Stimulated activated CD4-positive, alpha-beta T cell treated with anti-CD3 and anti-CD28 coated beads, Interleukin-12 subunit alpha, Interleukin-12 subunit beta, amount 100 ng/mL, for 24 hours (primary cell): ENCODE results near the gene ABCC1.

ENCODE experiments used
- DNase-seq, 2 experiments: peaks; one replicate each; pipeline ENCODE4 v3.0.0-alpha.2; 2020; ENCODE audit warnings: low read depth in 2 of 2

ABCC1 gene

GRCh38 chr16:16047761-16048160, 98.3 kb downstream of the ABCC1 start:
- DNase-seq, result no peak

DNA sequence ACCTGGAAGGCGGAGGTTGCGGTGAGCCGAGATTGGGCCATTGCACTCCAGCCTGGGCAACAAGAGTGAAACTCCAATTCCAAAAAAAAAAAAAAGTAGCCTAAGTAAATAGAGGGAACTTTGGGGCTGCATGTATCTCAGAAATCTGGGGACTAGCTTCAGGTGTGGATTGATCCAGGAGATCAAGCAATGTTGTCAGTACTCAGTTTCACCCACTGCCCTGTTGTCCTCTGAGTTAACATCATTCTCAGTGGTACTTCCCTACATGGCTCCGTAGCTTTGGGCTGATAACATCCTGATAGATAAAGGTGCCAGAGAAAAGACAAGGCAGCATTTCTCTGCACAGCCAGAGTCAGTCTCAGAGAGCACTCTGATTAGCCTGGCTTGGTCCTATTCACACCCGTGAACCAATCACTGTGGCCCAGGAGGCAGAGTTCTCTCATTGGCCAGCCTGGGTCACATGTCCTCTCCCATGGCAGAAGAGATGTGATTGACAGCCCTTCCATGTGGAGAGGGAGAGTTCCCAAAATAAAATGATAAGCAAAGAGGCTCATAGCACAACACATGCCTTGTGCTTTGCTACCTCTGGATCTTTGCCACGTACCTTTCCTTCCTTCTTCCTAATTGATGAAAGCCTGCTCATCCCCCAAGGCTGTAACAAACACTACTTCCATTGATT, 99.6 kb downstream of the ABCC1 start:
- no peak for DNase-seq

DNA sequence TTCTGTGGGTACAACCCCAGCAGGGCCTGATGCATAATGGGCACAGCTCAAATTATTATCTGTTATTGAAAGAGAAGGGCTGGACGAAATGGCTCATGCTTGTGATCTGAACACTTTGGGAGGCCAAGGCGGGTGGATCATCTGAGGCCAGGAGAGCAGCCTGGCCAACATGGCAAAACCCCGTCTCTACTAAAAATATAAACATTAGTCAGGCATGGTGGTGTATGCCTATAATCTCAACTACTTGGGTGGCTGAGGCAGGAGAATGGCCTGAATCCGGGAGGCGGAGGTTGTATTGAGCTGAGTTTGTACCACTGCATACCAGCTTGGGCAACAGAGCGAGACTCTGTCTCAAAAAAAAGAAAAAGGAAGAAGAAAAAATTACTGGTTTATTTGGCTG, 100.7 kb downstream of the ABCC1 start:
- no peak for DNase-seq

GRCh38 chr16:16051132-16051531, 101.7 kb downstream of the ABCC1 start:
- no peak for DNase-seq

DNA sequence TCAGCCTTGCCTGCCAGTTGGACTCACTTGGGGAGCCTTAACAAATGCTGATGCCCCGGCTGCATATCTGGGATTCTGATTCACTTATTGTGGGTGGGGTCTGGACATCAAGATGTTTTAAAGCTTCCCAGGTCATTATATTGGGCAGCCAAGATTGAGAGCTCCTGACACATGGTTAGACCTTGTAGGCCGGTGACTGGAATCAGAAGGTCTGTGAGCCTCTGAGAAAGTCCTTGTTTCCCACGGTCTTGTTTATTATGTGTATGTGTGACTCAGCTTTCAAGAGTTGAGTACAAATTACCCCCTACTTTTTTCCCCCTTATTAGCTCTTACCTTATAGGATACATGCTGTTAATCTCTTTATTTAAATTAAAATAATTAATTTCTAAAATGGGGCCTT, 103.5 kb downstream of the ABCC1 start:
- DNase-seq, result no peak

DNA sequence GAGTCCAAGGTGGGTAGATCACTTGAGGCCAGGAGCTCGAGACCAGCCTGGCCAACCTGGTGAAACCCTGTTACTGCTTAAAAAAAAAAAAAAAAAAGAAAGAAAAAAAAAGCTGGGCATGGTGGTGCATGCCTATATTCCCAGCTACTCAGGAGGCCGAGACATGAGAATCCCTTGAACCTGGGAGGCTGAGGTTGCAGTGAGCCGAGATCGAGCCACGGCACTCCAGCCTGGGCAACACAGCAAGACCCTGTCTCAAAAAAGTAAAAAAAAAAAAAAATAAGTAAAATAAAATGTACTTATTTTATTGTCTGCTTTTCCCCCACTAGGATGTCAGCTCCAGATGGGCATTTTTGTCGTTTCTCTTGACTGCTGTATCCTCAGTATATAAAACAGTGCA, 107.7 kb downstream of the ABCC1 start:
- no peak for DNase-seq

- DNase-seq, result no peak
These were observed 109.7 kb downstream of the ABCC1 start for GRCh38 chr16:16059160-16059559.

DNA sequence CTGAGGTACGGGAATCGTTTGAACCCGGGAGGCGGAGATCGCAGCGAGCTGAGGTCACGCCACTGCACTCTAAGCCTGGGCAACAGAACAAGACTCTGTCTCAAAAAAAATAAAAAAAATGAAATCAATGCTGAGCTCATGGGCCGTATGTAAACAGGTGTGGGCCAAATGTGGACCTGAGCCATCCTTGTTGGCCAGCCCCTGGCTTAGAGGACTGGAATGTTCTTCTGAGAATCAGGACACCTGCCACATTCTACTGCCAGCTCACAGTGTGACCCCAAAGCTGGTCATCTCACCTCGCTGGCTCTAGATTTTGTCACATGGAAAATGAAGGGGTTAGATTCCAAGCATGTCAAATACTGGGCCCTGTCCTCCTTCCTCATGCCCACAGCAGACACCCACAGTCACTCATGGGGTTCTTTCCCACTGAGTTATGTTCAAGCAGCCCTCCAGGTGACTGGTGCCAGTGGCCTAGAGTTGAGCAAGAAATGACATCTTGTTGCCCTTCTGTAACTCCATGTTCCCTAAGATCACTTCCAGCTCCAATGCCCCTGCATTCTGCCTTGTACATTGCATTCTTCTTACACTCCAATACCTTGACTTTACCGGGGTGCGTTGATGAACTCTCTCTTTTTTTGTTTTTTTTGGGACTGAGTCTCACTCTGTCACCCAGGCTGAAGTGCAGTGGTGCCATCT, 110.6 kb downstream of the ABCC1 start:
- DNase-seq, result no peak

DNA sequence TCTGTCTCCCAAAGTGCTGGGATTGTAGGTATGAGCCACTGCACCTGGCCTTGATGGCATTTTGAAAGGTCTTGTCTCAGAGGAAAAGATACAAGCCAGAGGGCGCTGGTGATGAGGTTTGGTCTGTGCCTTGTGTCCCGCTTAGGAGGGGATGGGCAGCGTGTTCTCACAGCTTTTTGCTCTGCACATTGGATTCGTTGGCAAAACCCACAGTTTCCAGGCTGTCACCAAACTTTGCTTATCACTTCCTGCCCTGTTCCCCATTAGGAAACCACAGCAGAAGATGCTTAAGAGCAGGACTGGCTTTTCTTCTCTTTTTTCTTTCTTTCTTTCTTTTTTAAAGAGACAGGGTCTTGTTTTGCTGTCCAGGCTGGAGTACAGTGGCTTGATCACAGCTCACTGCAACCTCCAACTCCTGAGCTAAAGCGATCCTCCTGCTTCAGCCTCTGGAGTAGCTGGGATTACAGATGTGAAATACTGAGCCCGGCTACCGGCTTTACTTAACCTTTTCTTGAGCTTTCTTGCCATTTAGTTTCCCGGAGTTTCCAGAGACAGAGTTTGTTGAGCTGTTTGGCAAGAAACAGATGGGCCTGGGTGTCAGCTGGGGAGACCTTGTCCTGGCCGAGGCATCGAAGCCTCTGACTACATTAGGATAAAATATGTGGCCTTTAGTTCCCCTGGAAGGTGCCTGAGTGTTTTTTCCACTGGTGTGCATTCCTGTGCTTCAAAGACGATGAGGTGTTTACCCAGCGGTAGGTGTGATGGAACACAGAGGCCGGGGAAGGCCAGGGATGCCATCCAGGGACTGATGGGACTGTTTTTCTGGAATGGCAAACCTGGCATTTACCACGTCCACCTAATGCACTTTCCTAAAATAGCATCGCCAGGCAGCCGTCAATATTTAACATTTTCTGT, 112.9 kb downstream of the ABCC1 start:
- no peak for DNase-seq

GRCh38 chr16:16063683-16064082, 114.3 kb downstream of the ABCC1 start:
- DNase-seq, result no peak

GRCh38 chr16:16064874-16065384, 115.5 kb downstream of the ABCC1 start:
- DNase-seq, result no peak

DNA sequence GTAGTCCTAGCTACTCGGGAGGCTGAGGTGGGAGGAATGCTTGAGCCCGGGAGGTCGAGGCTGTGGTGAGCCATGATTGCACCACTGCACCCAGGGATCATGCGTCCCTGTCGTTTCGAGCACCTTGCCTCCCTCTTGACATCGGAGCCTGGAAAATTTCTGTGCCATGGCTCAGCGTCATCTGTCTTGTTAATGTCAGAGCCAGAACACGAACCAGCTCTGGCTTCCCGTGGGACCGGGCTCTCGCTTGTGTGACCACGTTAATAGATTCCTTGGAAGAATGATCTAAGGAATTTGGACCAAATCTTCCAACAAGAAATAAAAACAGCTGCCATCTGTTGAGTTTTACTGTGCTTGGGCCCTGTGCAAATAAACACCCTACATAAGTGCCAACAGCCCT, 117.7 kb downstream of the ABCC1 start:
- no peak for DNase-seq

DNA sequence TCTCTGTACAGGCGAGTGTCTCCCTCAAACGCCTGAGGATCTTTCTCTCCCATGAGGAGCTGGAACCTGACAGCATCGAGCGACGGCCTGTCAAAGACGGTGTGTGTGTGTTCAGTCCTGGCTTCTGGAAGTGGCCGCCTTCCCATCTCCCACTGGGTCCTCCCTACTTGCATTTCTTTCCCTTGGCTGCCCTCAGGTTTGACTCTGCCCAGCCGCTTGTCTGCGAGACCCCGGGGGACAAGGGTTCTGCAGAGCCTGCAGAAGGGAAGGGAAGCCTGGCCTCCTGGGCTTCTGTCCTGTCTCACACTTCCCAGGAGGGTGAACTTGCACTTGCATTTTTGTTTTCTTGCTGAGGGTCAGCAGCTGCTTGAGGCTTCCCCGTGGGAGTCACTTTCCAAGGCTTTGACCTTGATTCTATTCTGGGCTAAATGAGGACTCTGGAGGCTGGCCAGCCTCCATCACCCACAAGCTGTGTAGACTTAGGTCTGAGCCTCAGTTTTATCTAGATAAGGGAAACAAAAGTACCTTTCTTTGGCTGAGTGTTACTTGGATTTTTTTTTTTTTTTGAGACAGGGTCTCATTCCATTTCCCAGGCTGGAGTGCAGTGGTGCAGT, 122.3 kb downstream of the ABCC1 start:
- DNase-seq, result no peak

DNA sequence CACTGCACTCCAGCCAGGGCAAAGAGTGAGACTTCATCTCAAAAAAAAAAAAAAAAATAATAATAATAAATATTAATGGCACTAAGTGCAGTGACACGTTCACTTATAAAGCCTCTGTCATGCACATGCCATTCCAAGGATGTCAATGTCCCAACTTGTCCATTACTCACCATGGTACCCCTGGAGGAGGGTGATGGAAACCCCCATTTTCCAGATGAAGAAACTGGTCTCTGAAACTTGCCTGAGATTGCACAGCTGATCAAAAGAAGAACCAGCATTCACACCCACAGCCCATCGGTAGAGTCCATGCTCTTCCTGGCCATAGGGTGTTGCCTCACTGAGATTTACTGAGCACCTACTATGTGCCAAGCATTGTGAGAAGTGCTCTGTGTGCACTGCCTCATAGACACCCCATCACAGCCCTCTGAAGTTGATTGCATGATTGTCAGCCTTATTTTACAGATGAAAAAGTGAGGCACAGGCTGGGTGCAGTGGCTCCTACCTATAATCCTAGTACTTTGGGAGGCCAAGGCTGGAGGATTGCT, 123.7 kb downstream of the ABCC1 start:
- no peak for DNase-seq

DNA sequence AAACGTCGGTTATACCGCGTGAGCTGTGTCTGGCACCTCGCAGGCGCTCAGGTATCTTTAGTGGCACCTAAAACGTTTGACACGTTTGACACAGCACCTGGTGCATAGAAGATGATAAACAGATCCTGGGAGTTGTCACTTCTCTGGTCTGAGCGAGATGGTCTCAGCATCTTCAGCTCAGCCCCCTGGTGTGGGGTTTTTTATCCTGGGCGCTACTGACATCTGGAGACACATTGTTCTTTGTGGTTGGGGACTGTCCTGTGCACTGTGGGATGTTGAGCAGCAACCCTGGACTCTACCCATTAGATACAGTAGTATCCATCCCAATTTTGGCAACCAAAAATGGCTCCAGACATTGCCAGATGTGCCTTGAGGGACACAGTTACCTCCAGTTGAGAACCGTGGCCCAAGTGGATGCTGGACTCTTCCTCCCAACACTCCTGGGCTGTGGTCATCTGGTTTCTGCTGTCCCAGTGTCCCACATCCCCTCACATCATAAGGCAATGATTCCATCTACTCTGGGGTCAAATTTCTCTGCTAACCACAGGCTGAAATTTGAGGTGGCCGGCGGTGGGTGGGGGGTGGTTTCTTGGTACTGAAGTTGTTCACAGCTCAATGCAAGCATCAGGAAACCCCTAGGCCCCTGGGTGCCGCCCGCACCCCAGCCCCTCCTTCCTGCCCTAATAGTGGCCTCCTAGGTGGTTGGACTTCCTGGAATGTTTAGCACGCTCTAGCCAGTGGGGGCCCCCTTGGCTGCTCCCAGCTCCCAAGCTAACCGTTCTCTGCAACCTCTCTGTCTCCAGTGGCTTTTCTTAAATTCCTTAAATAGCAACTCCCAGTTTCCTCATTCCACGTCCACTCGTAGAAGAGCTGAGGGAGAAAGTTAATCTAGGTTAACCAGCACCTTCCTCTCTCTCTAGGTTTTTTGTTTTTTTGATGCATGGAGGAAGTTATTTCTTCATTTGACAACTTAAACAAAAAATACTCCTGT, 124.8 kb downstream of the ABCC1 start:
- no peak for DNase-seq

- no peak for DNase-seq
These were observed 126.3 kb downstream of the ABCC1 start for GRCh38 chr16:16075488-16076422.

DNA sequence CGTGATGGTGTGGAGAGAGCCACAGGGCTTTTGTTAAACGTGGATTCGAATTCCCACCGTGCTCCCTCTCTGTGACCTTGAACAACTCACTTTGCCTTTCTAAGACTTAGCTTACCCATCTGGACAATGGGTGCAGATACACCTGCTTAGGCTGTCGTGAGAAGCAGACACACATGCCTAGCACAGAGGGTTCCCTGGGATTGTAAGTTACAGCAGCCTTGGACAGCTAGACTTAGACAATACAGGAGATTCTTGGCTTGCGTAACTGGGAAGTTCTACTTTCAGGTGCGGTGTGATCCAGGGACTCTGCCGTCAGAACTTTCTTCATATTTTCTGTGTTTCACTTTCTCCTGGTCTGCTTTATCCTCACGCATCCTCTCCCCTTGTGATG, 127.0 kb downstream of the ABCC1 start:
- no peak for DNase-seq

DNA sequence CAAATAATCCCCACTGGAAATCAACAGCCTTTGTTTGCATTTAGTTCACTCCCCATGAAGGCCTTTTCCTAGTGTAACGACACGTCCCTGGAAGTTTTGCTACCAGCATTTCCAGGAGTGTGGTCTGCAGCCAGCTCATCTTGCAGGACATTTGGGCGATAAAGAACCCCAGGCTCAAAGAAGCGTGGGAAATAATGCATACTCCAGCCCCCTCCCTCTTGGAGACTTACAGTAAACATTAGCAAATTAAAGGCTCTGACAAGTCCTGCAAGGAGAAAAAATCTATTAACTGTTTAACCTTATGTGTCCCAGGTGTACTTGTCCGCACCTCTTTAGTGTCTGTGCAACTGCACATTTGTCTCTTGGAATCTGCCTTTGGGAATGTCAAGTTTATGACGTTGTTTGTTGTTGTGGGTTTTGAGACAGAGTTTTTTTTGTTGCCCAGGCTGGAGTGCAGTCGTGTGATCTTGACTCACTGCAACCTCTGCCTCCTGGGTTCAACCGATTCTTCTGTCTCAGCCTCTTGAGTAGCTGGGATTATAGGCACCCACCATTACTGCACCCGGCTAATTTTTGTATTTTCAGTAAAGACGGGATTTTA, 131.1 kb downstream of the ABCC1 start:
- DNase-seq, result no peak

DNA sequence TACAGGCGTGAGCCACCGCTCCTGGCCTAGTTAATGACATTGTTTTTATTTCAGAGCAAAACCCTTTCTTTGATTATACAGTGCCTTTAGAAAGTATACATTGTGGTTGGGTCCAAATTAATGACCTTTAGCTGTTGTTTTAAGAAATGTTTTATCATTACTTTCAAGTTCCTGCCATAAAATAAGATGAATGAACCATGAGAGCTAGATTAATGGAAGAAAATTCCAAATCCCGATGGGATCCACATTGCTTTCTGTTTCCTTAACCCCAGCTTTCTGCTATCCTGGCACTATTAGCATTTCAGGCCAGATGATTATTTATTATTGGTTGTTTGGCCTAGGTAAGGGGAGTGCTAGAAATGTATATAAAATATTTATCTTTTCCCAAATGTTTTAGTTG, 131.7 kb downstream of the ABCC1 start:
- no peak for DNase-seq
